Panc1 (cell line): ENCODE data around the gene REV3L.

Source experiments
- CTCF ChIP-seq: fragments of 450-650 bp; IDR thresholded peaks from 2 replicates; pipeline ENCODE4 v1.5.1; 2017; ENCODE audit warnings: mild to moderate bottlenecking
- POLR2AphosphoS5 ChIP-seq: IDR thresholded peaks from 2 replicates; pipeline ENCODE4 v1.6.1; 2012; ENCODE audit warnings: mild to moderate bottlenecking, low read depth, low read length, moderate library complexity
- REST ChIP-seq, 2 experiments: IDR thresholded peaks; 2 replicates each; pipeline ENCODE4 v1.6.1; 2011 to 2012; ENCODE audit warnings: low read depth in 2 of 2, control low read depth in 1 of 2, low read length in 1 of 2, mild to moderate bottlenecking in 1 of 2, moderate library complexity in 1 of 2; ENCODE audit not compliant: insufficient read depth in 1 of 2
- SIN3A ChIP-seq: IDR thresholded peaks from 2 replicates; pipeline ENCODE4 v1.6.1; 2012; ENCODE audit warnings: low read depth, mild to moderate bottlenecking, low read length, moderate library complexity, borderline replicate concordance; ENCODE audit not compliant: insufficient read depth

GRCh38 chr6:111411046-111411445 is 72.0 kb downstream of the REV3L start:
- TF ChIP-seq CTCF, result no peak
- no peak for TF ChIP-seq REST (IDR thresholded peaks at IDR 0.05; ENCODE audit: insufficient read depth in 1 of 2, low read depth in 2 of 2, low read length in 1 of 2)
- no peak for TF ChIP-seq SIN3A
- no peak for TF ChIP-seq POLR2AphosphoS5
